H1 (cell line): ENCODE measurements around the gene MOGAT3. TPM values are rescaled to one million over a fixed set of nuclear protein-coding genes. Genes with fewer than 3 reads are reported as not detected.

Source experiments
- CTCF ChIA-PET: fragments of 300-600 bp; sonication (Branson Sonifier 250); formaldehyde crosslinking; loops from one replicate; lab custom pipeline; 2021; ENCODE audit not compliant: partially characterized antibody; lab: Charles Lee
- POLR2A ChIA-PET: fragments of 300-600 bp; sonication (Branson Sonifier 250); formaldehyde crosslinking; loops from one replicate; lab custom pipeline; 2021; ENCODE audit warnings: inconsistent platforms; ENCODE audit not compliant: partially characterized antibody; lab: Charles Lee
- DNase-seq, 2 experiments: peaks; one replicate each; pipeline versions ENCODE4 v3.0.0 to v3.0.0-alpha.2; 2010 to 2022; ENCODE audit warnings: low spot score in 2 of 2, low read depth in 1 of 2, mixed read lengths in 1 of 2
- FAIRE-seq: peaks from 2 replicates; lab custom pipeline; 2011; peaks lifted over from hg19 to GRCh38; lab: Jason Lieb, UNC
- H2AFZ ChIP-seq: 2 replicates; pipeline ENCODE4 v1.8.1; 2012; ENCODE audit warnings: low read length, inconsistent platforms
- H2AK5ac ChIP-seq: 2 replicates; pipeline ENCODE4 v1.6.1; 2013; ENCODE audit warnings: low read depth, low read length
- H2BK120ac ChIP-seq: replicated peaks from 2 replicates; pipeline ENCODE3; 2013; ENCODE audit warnings: low read depth, low read length, inconsistent platforms
- H2BK12ac ChIP-seq: 2 replicates; pipeline ENCODE4 v1.6.1; 2013; ENCODE audit warnings: low read depth, low read length
- H2BK15ac ChIP-seq: 2 replicates; pipeline ENCODE4 v1.6.1; 2013; ENCODE audit warnings: low read length
- H2BK20ac ChIP-seq: 2 replicates; pipeline ENCODE4 v1.6.1; 2013; ENCODE audit warnings: low read length
- H2BK5ac ChIP-seq: 2 replicates; pipeline ENCODE4 v1.6.1; 2013; ENCODE audit warnings: low read depth, low read length
- H3K14ac ChIP-seq: 2 replicates; pipeline ENCODE4 v1.6.1; 2013; ENCODE audit warnings: inconsistent platforms; ENCODE audit not compliant: insufficient read length
- H3K18ac ChIP-seq: 2 replicates; pipeline ENCODE4 v1.6.1; 2013; ENCODE audit warnings: low read length; ENCODE audit errors: extremely low read depth
- H3K23ac ChIP-seq: 2 replicates; pipeline ENCODE4 v1.6.1; 2013; ENCODE audit warnings: inconsistent platforms; ENCODE audit not compliant: insufficient read length
- H3K23me2 ChIP-seq: 2 replicates; pipeline ENCODE4 v1.6.1; 2013; ENCODE audit warnings: low read depth, low read length
- H3K27ac ChIP-seq: 2 replicates; pipeline ENCODE4 v1.6.1; 2011; ENCODE audit warnings: low read depth, low read length, inconsistent platforms
- H3K27me3 ChIP-seq, 4 experiments: replicated peaks in 1 of 4; 1 replicate in 1 of 4; 2 replicates in 3 of 4; pipeline versions ENCODE4 v1.6.1 to v1.8.1; 2011 to 2013; ENCODE audit warnings: low read length in 3 of 4, mild to moderate bottlenecking in 3 of 4, inconsistent platforms in 2 of 4, mixed read lengths in 2 of 4, moderate library complexity in 1 of 4; ENCODE audit not compliant: control insufficient read depth in 3 of 4, insufficient read depth in 3 of 4; ENCODE audit errors: extremely low read depth in 1 of 4
- H3K36me3 ChIP-seq, 4 experiments: 2 replicates each; pipeline versions ENCODE4 v1.6.1 to v1.8.1; 2011 to 2013; ENCODE audit warnings: mild to moderate bottlenecking in 4 of 4, low read length in 3 of 4, moderate library complexity in 2 of 4, control low read depth in 1 of 4, inconsistent platforms in 1 of 4; ENCODE audit not compliant: insufficient read depth in 4 of 4, control insufficient read depth in 2 of 4
- H3K4ac ChIP-seq: replicated peaks from 2 replicates; pipeline ENCODE3; 2013; ENCODE audit warnings: low read length, low read depth, mixed read lengths, inconsistent platforms; ENCODE audit not compliant: insufficient read length
- H3K4me1 ChIP-seq, 4 experiments: replicated peaks in 1 of 4; 1 replicate in 1 of 4; 2 replicates in 3 of 4; pipeline versions ENCODE4 v1.6.1 to v1.8.1; 2011 to 2013; ENCODE audit warnings: low read length in 3 of 4, inconsistent platforms in 2 of 4, mixed read lengths in 1 of 4; ENCODE audit not compliant: insufficient read depth in 4 of 4, control insufficient read depth in 3 of 4
- H3K4me2 ChIP-seq, 2 experiments: 2 replicates each; pipeline versions ENCODE4 v1.6.1 to v1.8.1; 2011 to 2013; ENCODE audit warnings: low read depth in 2 of 2, low read length in 2 of 2, control low read depth in 1 of 2, inconsistent platforms in 1 of 2, mild to moderate bottlenecking in 1 of 2; ENCODE audit not compliant: insufficient read depth in 1 of 2
- H3K4me3 ChIP-seq, 4 experiments: fragments of 200-600, 300-600 bp in 1 of 4; sonication (generic), shearing (Covaris generic), sonication (Bioruptor Twin) in 1 of 4; 2 replicates each; pipeline versions ENCODE4 v1.5.1 to v1.8.1; 2011 to 2016; ENCODE audit warnings: low read length in 4 of 4, low read depth in 3 of 4, control low read depth in 2 of 4, inconsistent platforms in 2 of 4, mild to moderate bottlenecking in 2 of 4, mixed read lengths in 1 of 4, moderate library complexity in 1 of 4; ENCODE audit not compliant: insufficient read depth in 2 of 4; ENCODE audit errors: extremely low read depth in 1 of 4
- H3K56ac ChIP-seq: replicated peaks from 2 replicates; pipeline ENCODE3; 2013; ENCODE audit warnings: low read depth, mild to moderate bottlenecking, mixed read lengths, low read length, inconsistent platforms; ENCODE audit not compliant: insufficient read length
- H3K79me1 ChIP-seq: 2 replicates; pipeline ENCODE4 v1.6.1; 2013; ENCODE audit warnings: low read depth, low read length, control low read depth
- H3K79me2 ChIP-seq, 2 experiments: 2 replicates each; pipeline versions ENCODE4 v1.6.1 to v1.8.1; 2012 to 2013; ENCODE audit warnings: low read length in 2 of 2, mild to moderate bottlenecking in 2 of 2, inconsistent platforms in 1 of 2; ENCODE audit not compliant: insufficient read depth in 2 of 2, control insufficient read depth in 1 of 2
- H3K9ac ChIP-seq, 4 experiments: replicated peaks in 1 of 4; 1 replicate in 1 of 4; 2 replicates in 3 of 4; pipeline versions ENCODE4 v1.6.1 to v1.8.1; 2011 to 2013; ENCODE audit warnings: low read depth in 3 of 4, low read length in 3 of 4, control low read depth in 2 of 4, mild to moderate bottlenecking in 2 of 4, moderate library complexity in 2 of 4, inconsistent platforms in 1 of 4; ENCODE audit errors: extremely low read depth in 1 of 4
- H3K9me3 ChIP-seq, 2 experiments: 2 replicates each; pipeline versions ENCODE4 v1.6.1 to v1.8.1; 2012 to 2013; ENCODE audit warnings: mild to moderate bottlenecking in 2 of 2, moderate library complexity in 2 of 2, control low read depth in 1 of 2, inconsistent platforms in 1 of 2, low read depth in 1 of 2, low read length in 1 of 2, mixed read lengths in 1 of 2; ENCODE audit not compliant: insufficient read depth in 2 of 2
- H4K20me1 ChIP-seq, 2 experiments: replicated peaks in 1 of 2; 2 replicates each; pipeline versions ENCODE3 to v1.8.1; 2011 to 2013; ENCODE audit warnings: inconsistent platforms in 2 of 2, low read length in 2 of 2, mild to moderate bottlenecking in 1 of 2; ENCODE audit not compliant: insufficient read depth in 2 of 2, control insufficient read depth in 1 of 2
- H4K5ac ChIP-seq: 2 replicates; pipeline ENCODE4 v1.6.1; 2013; ENCODE audit warnings: low read length, low read depth, mixed read lengths, inconsistent platforms; ENCODE audit not compliant: insufficient read length
- H4K8ac ChIP-seq: 2 replicates; pipeline ENCODE4 v1.8.0; 2013; ENCODE audit warnings: mild to moderate bottlenecking, moderate library complexity, low read length, inconsistent platforms; ENCODE audit not compliant: insufficient read depth; ENCODE audit errors: extremely low read depth
- H4K91ac ChIP-seq: replicated peaks from 2 replicates; pipeline ENCODE3; 2013; ENCODE audit warnings: low read length, mixed read lengths, inconsistent platforms; ENCODE audit not compliant: insufficient read length
- BACH1 ChIP-seq: IDR thresholded peaks from 2 replicates; pipeline ENCODE4 v1.6.1; 2012; ENCODE audit warnings: low read length, improper control_type of control experiment
- CEBPB ChIP-seq: IDR thresholded peaks from 2 replicates; pipeline ENCODE4 v1.6.1; 2012; ENCODE audit warnings: low read depth, low read length
- CHD2 ChIP-seq: IDR thresholded peaks from 2 replicates; pipeline ENCODE4 v1.6.1; 2012; ENCODE audit warnings: low read length, improper control_type of control experiment
- E2F6 ChIP-seq: IDR thresholded peaks from 2 replicates; pipeline ENCODE4 v1.6.1; 2012; ENCODE audit warnings: inconsistent platforms
- EGR1 ChIP-seq: IDR thresholded peaks from 2 replicates; pipeline ENCODE4 v1.6.1; 2011; ENCODE audit warnings: low read depth, low read length, borderline replicate concordance
- HDAC6 ChIP-seq: IDR thresholded peaks from one replicate; pipeline ENCODE4 v1.7.1; 2012; ENCODE audit warnings: low read depth, mild to moderate bottlenecking, inconsistent platforms, low read length, moderate library complexity
- RXRA ChIP-seq: IDR thresholded peaks from 2 replicates; pipeline ENCODE4 v1.6.1; 2011; ENCODE audit warnings: low read depth, mild to moderate bottlenecking, low read length, moderate library complexity; ENCODE audit not compliant: insufficient read depth
- SIN3A ChIP-seq, 2 experiments: IDR thresholded peaks in 1 of 2; conservative IDR thresholded peaks in 1 of 2; 2 replicates each; pipeline ENCODE4 v1.6.1; 2011 to 2012; ENCODE audit warnings: low read length in 2 of 2, improper control_type of control experiment in 1 of 2, low read depth in 1 of 2, mild to moderate bottlenecking in 1 of 2
- SIX5 ChIP-seq: IDR thresholded peaks from 2 replicates; pipeline ENCODE4 v1.6.1; 2011; ENCODE audit warnings: mild to moderate bottlenecking, low read depth, low read length
- SP1 ChIP-seq: IDR thresholded peaks from 2 replicates; pipeline ENCODE4 v1.6.1; 2011; ENCODE audit warnings: low read depth, low read length
- TCF12 ChIP-seq: IDR thresholded peaks from 2 replicates; pipeline ENCODE4 v1.6.1; 2011; ENCODE audit warnings: low read depth, mild to moderate bottlenecking, low read length
- WGBS, 2 experiments: shearing (Covaris generic) in 1 of 2; methylation state at CpG; one replicate each; pipeline versions ENCODE4 v1.1.6 to v1.1.7; 2013 to 2015; ENCODE audit warnings: low lambda C conversion rate in 2 of 2, mixed read lengths in 2 of 2, inconsistent platforms in 1 of 2, low coverage in 1 of 2, missing lambda C conversion rate in 1 of 2; ENCODE audit not compliant: insufficient replicate concordance in 2 of 2, insufficient coverage in 1 of 2, insufficient read length in 1 of 2; ENCODE audit errors: extremely low coverage in 1 of 2, missing lambda C conversion rate in 1 of 2; 5-methylcytosine and 5-hydroxymethylcytosine counted together
- polyA plus RNA-seq, 7 experiments: library from polyadenylated mRNA; depleted of rRNA in 3 of 7; stranded (reverse) in 5 of 7; unstranded in 2 of 7; fragments of >200 nt in 5 of 7; fragments of 200-250 nt in 2 of 7; gene quantifications; 1 replicate in 5 of 7; 2 replicates in 1 of 7; 4 replicates in 1 of 7; pipeline versions ENCODE4 v1.2.1 to v1.2.3, GENCODE V29; 2011 to 2013; ENCODE audit warnings: missing spikeins in 2 of 7, mixed read lengths in 2 of 7
- total RNA-seq: library from RNA; stranded (reverse); fragmentation: NEBNext Ultra II Directional; extraction: Animal tissue kit (Norgen Biotek cat#: 25700); gene quantifications from 2 replicates; pipeline ENCODE4 v1.2.1, GENCODE V29; 2021

The MOGAT3 gene
- total and polyA plus RNA-seq, 2 of the 8 experiments (the other 6 are each of a cell fraction or from before 2014, with no cell fraction given) = 0.21 to 0.82 TPM

DNA sequence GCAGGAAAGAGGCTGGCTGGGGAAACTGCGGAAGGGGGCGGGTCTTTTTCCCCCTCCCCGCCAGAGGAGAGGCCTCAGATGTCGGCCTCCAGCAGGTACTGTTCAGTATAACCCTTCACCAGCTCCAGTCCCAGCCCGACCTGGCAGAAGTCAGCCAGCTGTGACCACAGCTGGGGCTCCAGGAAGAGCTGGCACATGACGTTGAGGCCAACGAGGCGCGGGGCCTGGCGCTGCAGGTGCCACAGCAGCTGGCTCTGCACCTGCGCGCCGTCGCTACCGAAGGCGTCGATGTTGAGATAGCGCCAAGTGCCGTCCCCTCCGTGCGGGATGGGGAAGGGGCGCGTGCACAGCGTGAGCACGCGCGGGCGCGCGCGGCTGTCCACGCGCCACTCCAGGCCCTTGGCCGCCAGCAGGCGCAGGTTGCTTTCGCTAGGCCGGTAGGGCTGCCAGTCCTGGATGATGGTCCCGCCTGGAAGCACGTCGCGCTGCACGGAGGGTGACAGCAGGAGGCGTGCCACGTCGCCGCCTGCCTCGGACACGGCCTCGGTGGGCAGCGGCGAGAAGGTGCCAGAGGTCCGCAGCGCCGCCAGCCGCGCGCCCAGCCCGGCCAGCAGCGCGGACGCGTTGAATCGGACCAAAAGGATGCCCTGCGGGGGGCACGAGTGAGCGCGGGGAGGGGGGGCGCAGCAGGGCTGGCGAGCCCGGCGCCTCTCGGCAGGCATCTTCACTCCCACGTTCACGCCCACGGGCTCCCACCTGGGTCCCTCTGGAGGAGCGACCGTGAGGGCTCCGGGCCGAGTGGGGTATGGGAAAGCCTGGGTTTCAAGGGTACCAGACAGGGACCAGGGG is 28.6 kb downstream of the MOGAT3 start:
- Histone ChIP-seq H3K18ac (no peak overlapping the region), H3K23ac (no peak overlapping the region), H4K91ac (no peak overlapping the region), H3K56ac (no peak overlapping the region), H3K9ac (no peak overlapping the region), H2AFZ (no peak overlapping the region), H3K4me3 (peak overlapping the region; percentile 1 to 68 (median 29); a peak in 7 of 8 replicates), H4K5ac (no peak overlapping the region), H2BK15ac (peak overlapping the region; percentile 61; the same call in 1 of the 2 replicates), H3K79me2 (no peaks in the 10 kb centered on the region), H3K79me1 (no peaks in the 10 kb centered on the region), H3K4me1 (peaks cover 11 to 61% (median 44%) of the 10 kb centered on the region in 4 experiments), H3K4me2 (peak overlapping the region; percentile 44 to 95), H3K27me3 (peaks cover 58 to 98% (median 89%) of the 10 kb centered on the region in 4 experiments), H4K8ac (no peak overlapping the region), H2BK5ac (peak overlapping the region; percentile 74; the same call in 1 of the 2 replicates), H3K27ac (no peak overlapping the region), H2AK5ac (no peak overlapping the region; the same call in 1 of the 2 replicates), H2BK20ac (no peak overlapping the region; the same call in 1 of the 2 replicates), H3K14ac (no peak overlapping the region), H3K4ac (no peak overlapping the region), H2BK120ac (no peak overlapping the region), H2BK12ac (peak overlapping the region; percentile 55; the same call in 1 of the 2 replicates), H4K20me1 (peaks cover 0 to 9% of the 10 kb centered on the region in 2 experiments), H3K36me3 (no peaks in the 10 kb centered on the region), H3K9me3 (no peaks in the 10 kb centered on the region), H3K23me2 (peaks cover 24% of the 10 kb centered on the region)
- CTCF ChIA-PET = interaction anchor here (0.9 to 6.0 kb wide), 17 partner anchors 8 to 588 kb away, joined by 3 to 90 read pairs (median 7); partner anchors contain the start of genes FIS1 and NAT16
- POLR2A ChIA-PET = interaction anchor here (0.9 to 2.2 kb wide), 8 partner anchors 10 to 77 kb away, joined by 3 to 10 read pairs (median 4); no protein-coding TSS in a partner anchor
- FAIRE-seq = no peak
- WGBS, 2 experiments = 2% methylated on average over 53 of the region's 79 CpGs; no CpG with 5 or more reads in 1 of the 2 experiments
- DNase-seq = peak in 1 of 2 experiments; percentile 77
- TF ChIP-seq CEBPB (no peak), E2F6 (peak; percentile 74), HDAC6 (no peak), SIX5 (no peak), TCF12 (peak; percentile 63; the same call in 1 of the 2 replicates), RXRA (no peak), BACH1 (no peak), SP1 (no peak; the same call in 1 of the 2 replicates), EGR1 (0 out of 2 replicates have a peak, but pooled peaks have one; percentile 46), SIN3A (conservative IDR thresholded peaks at IDR 0.05 in 1 of 2, IDR thresholded peaks at IDR 0.05 in 1 of 2; ENCODE audit: low read depth in 1 of 2, low read length in 2 of 2) (peak; percentile 75 to 85; a peak in 2 of 4 replicates), CHD2 (no peak)
